ENCODE data around the gene HCN2. TPM values are rescaled to one million over a fixed set of nuclear protein-coding genes. Genes with fewer than 3 reads are reported as not detected.

Gene HCN2
- total and polyA plus RNA-seq, 3 donors from 2014 or later, result 5.5 to 12.4 (median 6.6) TPM

DNA sequence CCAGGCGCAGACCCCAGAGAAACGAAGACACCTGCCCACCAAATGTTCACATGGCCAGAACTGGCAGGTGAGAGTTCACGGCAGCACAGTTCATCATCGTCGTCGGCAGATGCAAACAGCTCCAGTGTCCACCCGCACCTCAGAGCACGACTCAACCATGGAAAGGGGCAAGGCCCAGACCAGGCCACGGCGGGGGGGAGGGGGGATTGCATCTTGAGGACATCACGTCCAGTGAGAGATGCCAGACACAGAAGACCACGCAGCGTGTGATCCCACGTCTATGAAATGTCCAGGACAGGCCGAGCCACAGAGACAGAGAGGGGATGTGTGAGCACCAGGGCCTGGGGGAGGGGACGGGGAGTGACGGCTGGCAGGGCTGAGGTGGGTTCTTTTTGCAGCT is 66.0 kb downstream of the HCN2 start:
- TF ChIP-seq POLR2A (IDR thresholded peaks at IDR 0.05), result no peak
- TF ChIP-seq, protein P1, sequence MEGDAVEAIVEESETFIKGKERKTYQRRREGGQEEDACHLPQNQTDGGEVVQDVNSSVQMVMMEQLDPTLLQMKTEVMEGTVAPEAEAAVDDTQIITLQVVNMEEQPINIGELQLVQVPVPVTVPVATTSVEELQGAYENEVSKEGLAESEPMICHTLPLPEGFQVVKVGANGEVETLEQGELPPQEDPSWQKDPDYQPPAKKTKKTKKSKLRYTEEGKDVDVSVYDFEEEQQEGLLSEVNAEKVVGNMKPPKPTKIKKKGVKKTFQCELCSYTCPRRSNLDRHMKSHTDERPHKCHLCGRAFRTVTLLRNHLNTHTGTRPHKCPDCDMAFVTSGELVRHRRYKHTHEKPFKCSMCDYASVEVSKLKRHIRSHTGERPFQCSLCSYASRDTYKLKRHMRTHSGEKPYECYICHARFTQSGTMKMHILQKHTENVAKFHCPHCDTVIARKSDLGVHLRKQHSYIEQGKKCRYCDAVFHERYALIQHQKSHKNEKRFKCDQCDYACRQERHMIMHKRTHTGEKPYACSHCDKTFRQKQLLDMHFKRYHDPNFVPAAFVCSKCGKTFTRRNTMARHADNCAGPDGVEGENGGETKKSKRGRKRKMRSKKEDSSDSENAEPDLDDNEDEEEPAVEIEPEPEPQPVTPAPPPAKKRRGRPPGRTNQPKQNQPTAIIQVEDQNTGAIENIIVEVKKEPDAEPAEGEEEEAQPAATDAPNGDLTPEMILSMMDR (IDR thresholded peaks at IDR 0.05), result no peak
- no peaks in the 10 kb centered on the region for H3K27me3 ChIP-seq
- H3K9me3 ChIP-seq, result no peaks in the 10 kb centered on the region
- H3K4me1 ChIP-seq, result peaks cover 31% of the 10 kb centered on the region
- no peak overlapping the region for H3K27ac ChIP-seq
- H3K36me3 ChIP-seq (ENCODE audit: low read depth, missing control alignments), result no peaks in the 10 kb centered on the region
- intact Hi-C loops (cut with DNase I; ENCODE audit: low total_unique reads), result no loop called here
- DNase-seq, result no peak
- H3K4me3 ChIP-seq, result no peak overlapping the region
- WGBS, 2 donors, result 73 to 79% methylated on average over 12 to 17 of the region's 17 CpGs

DNA sequence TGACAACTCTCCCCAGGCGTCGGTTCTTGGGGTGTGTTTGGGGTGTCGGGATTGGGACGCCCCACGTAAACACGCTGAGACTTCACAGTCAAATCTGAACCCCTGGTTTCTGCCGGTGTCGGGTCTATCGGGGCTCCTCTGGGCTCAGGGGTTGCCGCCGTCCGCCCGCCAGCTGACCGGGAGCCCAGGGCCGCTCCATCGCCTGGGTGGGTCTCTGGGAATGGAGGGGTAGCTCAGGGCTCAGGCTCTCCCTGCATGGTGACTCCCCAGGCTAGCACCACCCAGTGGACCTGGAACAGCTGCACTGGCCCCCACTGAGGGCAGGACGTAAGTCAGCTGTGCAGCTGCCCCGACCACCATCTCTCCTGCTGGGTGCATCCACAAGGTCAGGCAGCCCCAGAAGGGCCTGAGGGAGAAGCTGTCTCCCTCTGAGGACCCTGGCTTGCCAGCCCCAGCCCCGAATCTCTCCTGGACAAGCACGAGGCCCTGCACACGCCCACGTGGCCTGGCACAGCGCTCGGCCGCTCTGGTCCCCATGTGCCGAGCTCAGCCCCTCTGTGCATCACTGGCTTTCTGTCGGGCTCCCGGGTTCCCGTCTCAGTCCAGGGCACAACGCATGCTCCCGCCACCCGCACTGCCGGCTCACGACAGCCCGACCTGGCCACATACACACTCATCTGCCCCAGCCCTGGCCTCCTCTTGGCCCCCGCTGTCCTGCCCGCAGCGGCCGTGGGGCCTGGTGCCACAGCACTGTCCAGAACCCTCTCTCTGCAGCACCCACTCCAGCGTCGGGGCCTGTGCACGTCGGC is 67.3 kb downstream of the HCN2 start:
- no peaks in the 10 kb centered on the region for H3K9me3 ChIP-seq
- intact Hi-C loops (cut with DNase I; ENCODE audit: low total_unique reads), result no loop called here
- H3K4me3 ChIP-seq, result no peak overlapping the region
- DNase-seq, result no peak
- H3K27me3 ChIP-seq, result no peaks in the 10 kb centered on the region
- TF ChIP-seq POLR2A (IDR thresholded peaks at IDR 0.05), result no peak
- TF ChIP-seq, protein P1 (IDR thresholded peaks at IDR 0.05), result no peak
- 83 to 85% methylated on average over 23 to 43 of the region's 43 CpGs for WGBS, 2 donors
- peaks cover 43% of the 10 kb centered on the region for H3K4me1 ChIP-seq
- no peaks in the 10 kb centered on the region for H3K36me3 ChIP-seq (ENCODE audit: low read depth, missing control alignments)
- H3K27ac ChIP-seq, result no peak overlapping the region

DNA sequence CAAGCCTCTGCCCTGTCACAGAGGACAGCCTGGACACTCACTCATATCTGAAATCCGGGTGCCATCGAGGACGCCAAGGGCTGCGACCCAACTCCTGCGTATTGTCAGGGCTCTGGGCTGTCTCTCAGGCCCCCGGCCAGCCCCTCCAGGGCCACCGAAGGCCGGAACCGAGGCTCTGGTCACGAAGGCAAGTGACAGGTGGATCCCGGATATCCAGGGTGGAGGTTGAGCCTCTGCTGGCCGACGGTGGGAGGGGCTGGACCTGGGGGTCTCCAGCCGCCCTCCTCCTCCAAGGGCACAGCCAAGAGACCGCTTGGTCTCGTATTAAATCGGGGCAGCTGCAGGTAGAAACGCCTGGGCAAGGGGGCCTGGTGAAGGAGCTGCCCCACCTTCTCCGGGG is 67.9 kb downstream of the HCN2 start:
- Histone ChIP-seq H3K4me1 (peaks cover 45% of the 10 kb centered on the region), H3K9me3 (no peaks in the 10 kb centered on the region), H3K27ac (no peak overlapping the region), H3K4me3 (no peak overlapping the region), H3K27me3 (no peaks in the 10 kb centered on the region), H3K36me3 (ENCODE audit: low read depth, missing control alignments) (no peaks in the 10 kb centered on the region)
- TF ChIP-seq POLR2A (IDR thresholded peaks at IDR 0.05), result no peak
- intact Hi-C loops (cut with DNase I; ENCODE audit: low total_unique reads), result no loop called here
- no peak for DNase-seq
- WGBS, 2 donors, result 86 to 95% methylated on average over 10 to 19 of the region's 19 CpGs

DNA sequence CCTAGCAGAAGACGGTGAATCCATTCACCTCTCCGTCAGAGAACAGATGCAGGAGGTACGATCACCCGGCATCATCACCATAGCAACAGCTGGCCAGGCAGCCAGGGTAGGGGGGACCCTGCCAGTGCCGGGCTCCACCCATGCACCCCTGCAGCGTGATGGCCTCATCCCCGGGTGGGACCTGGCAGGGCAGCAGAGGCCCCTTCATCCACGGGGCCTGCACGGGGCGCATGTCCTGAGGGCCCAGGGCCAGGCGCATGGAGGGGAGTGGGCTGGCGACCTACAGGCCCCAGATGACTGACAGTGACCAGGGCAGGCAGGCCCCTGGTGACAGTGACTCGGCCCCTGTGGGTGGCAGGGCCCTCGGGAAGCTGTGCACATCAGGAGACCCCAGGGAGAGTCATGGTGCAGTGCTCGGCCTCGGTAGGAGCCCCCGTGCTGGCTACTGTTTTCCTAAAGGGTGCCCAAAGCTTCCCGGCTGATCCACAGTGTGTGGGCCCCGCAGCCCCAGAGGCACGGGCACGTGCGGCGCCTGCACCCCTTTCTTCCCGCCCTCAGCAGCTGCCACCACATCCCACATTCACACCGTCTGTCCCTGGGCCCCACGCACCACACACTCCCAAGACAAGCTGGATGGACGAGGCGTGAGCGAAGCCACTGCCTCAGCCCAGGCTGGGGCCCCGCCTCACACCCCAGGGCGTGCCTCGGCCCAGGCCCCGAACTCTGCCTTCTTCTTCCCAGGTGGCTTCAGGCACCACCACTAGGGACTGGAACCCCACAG is 68.6 kb downstream of the HCN2 start:
- Histone ChIP-seq H3K27ac (peak overlapping the region in 1 of 2 donors; percentile 24), H3K4me3 (no peak overlapping the region), H3K27me3 (no peaks in the 10 kb centered on the region), H3K36me3 (ENCODE audit: low read depth, missing control alignments) (no peaks in the 10 kb centered on the region), H3K4me1 (peaks cover 45% of the 10 kb centered on the region), H3K9me3 (no peaks in the 10 kb centered on the region)
- no peak for TF ChIP-seq POLR2A (IDR thresholded peaks at IDR 0.05)
- TF ChIP-seq, protein P1 (IDR thresholded peaks at IDR 0.05), result no peak
- DNase-seq, result no peak
- intact Hi-C loops (cut with DNase I; ENCODE audit: low total_unique reads), result no loop called here
- WGBS, 2 donors, result 82 to 94% methylated on average over 2 to 33 of the region's 33 CpGs
